HG02610 (cell line): ENCODE measurements around the gene SLC36A2.

Experiments
- ATAC-seq: cut with Tn5 transposase; IDR thresholded peaks from one replicate; pipeline ENCODE4 v1.9.1; 2021; ENCODE audit warnings: mild to moderate bottlenecking, moderate library complexity; ENCODE audit not compliant: unreplicated experiment

Gene SLC36A2

DNA sequence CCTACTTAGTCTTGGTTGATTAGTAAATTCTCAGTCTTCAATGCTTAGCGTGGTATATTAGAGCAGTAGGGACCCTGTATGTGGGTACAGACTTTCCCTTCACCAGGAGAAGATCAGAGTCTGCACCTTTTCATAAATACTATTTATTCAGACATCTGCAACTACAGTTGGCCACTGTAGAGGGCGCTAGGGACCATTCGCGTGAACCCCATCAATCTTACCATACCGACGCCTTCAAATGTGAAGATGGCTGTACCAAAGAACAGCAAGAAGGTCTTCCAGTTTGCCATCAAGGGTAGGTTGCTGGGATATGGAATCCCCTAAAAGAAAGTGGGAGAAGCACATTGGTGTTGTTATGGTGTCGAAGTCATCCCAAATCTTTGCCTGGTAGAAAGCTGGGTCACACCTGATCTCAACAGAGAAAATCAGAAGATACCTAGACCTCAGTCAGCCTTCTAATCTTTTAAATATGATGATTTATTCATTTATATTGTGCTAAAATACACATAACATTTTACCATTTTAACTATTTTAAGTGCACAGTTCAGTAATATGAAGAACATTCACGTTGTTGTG, 62.9 kb downstream of the SLC36A2 start:
- peak; percentile 59 for ATAC-seq

DNA sequence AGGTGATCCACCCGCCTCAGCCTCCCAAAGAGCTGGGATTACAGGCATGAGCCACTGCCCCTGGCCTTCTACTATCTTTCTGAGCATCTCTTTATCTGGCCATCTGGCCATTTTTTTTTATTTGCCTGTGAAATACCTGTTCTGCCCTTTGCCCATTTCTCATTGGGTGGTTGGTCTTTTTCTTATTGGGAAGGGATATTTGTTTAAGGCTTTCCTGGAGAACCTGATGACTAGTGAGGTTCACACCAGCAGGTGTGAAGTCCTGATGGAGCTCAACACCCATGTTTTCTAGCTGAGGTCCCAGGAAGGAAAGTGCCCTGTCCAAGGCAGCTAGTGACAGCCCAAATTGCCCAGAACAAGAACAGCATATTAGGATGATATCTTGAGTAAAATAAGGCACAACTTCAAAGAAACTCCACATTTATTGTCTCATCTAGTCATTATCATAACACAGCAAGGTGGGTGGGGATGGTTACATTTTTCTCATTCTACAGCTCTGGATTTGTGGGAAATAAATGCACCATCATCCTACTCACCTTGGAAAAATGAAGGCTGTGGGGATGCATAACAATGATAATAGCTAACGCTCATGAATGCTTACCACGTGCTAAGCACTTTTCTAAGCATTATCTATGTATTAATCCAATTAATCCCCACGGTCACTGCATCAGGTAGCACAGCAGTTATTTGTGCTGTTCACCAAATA, 64.1 kb downstream of the SLC36A2 start:
- ATAC-seq = no peak

GRCh38 chr5:151281001-151281639, 66.2 kb downstream of the SLC36A2 start:
- no peak for ATAC-seq

DNA sequence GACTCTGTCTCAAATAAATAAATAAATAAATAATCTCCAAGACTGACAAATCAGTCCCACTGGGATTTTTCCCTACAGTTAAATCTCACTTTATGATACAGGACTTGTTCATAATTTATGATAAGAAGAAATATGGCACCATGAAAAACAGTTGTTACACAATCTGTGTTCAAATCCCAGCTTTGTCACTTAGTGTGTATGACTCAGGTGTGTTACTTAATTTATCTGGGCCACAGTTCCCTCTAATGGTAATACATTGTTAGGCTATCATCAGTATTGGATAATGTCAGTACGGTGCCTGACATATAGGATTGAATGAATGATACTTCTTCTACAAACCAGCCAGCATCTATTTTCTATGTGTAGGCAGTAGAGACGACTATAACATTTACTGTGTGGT, 66.9 kb downstream of the SLC36A2 start:
- no peak for ATAC-seq

DNA sequence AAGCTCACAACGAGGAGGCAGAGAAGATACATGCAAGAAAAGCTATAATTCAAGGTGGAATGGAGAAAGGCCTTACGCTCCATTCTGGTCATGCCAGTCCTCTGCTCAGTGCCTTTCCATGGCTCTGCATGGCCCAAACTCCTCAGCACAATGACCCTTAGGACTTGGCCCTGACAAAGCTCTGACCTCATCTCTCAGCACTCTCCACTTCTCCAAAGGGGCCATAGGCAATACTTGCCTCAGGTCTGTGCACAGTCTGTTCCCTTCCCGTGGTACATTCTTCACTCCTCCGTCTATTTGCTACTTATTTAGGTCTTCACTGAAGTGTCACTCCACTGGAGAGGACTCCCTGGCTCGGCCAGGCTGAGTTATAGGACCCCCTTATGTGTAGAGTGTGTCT, 68.5 kb downstream of the SLC36A2 start:
- ATAC-seq = no peak

DNA sequence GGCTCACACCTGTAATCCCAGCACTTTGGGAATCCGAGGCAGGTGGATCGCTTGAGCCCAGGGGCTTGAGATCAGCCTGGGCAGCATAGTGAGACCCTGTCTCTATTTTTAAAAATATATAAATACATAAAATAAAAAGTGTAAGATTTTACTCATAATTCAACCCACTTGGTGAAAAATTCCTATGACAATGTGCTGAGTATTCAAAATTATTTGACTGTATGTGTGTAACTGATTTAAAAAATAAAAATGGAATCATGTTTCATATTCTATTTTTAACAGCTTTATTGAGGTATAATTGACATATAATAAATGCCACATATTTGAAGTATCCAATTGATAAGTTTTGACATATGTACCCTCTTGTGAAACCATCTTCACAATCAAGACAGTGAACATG, 71.6 kb downstream of the SLC36A2 start:
- ATAC-seq = no peak

DNA sequence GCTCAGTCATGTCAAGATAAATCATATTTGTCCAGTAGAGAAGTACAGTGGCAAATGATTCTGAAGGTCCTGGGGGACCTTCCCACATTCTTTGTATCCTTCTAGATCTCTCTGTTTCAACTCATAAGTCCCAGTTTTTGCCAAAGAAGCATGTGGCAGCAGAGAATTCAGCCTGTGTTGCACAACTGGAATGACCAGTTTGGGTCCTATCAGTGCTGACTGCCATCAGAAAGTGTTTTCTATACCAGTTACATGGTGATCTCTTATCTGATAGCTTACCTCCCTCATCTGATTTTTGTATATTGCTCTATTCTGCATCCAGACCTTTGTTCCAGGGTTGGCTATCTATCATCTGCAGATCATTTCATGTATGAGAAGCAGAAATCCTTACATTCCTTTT, 72.7 kb downstream of the SLC36A2 start:
- no peak for ATAC-seq

GRCh38 chr5:151271336-151271735, 76.0 kb downstream of the SLC36A2 start:
- no peak for ATAC-seq

- peak; percentile 96 for ATAC-seq
Measured at GRCh38 chr5:151270599-151270998, 76.8 kb downstream of the SLC36A2 start.

DNA sequence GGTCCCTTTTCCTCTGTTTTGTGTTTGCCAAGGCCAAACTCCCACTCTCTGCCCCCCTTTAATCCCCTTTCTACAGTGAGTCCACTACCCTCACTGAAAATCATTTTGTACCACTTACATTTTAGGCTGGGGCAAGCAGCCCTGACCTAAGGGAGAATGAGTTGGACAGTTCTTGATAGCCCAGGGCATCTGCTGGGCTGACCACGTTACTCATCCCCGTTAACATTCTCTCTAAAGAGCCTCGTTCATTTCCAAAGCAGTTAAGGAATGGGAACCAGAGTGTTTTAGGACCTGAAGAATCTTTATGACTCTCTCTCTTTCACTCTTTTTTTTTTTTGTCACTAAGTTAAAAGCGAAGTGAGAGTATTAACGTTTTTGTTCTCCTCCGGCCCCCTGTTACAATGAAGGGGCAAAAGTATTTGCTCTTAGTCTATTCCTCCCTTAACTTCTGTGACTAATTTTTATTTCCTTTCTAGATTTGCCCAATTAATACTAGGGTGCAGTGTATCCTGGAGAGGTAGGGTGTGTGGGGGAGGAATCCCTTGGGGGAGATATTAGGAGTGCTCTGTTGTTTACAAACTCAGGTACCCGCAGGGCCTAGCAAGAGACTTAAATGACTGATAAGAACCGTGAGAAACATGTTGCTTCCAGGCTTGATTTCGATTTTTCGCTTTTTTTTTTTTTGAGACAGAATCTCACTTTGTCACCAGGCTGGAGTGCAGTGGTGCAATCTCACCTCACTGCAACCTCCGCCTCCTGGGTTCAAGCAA, 79.7 kb downstream of the SLC36A2 start:
- no peak for ATAC-seq
